Activated CD4-positive, alpha-beta memory T cell treated with anti-CD3 and anti-CD28 coated beads, Interleukin-2, amount 10 ng/mL, durations not matched to agents 7 days and 5 days (primary cell): ENCODE results near the gene DYRK3. TPM values are rescaled to one million over a fixed set of nuclear protein-coding genes. Genes with fewer than 3 reads are reported as not detected.

ENCODE experiments used
- CTCF ChIA-PET: fragments of 350-600 bp; sonication (Branson Sonifier 250); formaldehyde crosslinking; loops from one replicate; lab custom pipeline; 2021; ENCODE audit warnings: antibody characterized with exemption, inconsistent platforms; lab: Charles Lee
- POLR2A ChIA-PET: fragments of 350-600 bp; sonication (Branson Sonifier 250); formaldehyde crosslinking; loops from one replicate; lab custom pipeline; 2021; ENCODE audit warnings: antibody characterized with exemption; lab: Charles Lee
- DNase-seq: peaks from one replicate; pipeline ENCODE4 v3.0.0-alpha.2; 2020
- H3K27ac Mint-ChIP-seq: one replicate; pipeline ENCODE4 v1.8.0; 2021; ENCODE audit warnings: mild to moderate bottlenecking, mixed read lengths
- H3K27me3 Mint-ChIP-seq: one replicate; pipeline ENCODE4 v1.8.0; 2021; ENCODE audit warnings: mixed read lengths
- H3K36me3 Mint-ChIP-seq: one replicate; pipeline ENCODE4 v1.8.0; 2021; ENCODE audit warnings: low read depth, mixed read lengths
- H3K4me1 Mint-ChIP-seq: one replicate; pipeline ENCODE4 v1.8.0; 2021; ENCODE audit warnings: mixed read lengths
- H3K4me3 Mint-ChIP-seq: one replicate; pipeline ENCODE4 v1.8.0; 2021; ENCODE audit warnings: mild to moderate bottlenecking, mixed read lengths
- H3K9me3 Mint-ChIP-seq: one replicate; pipeline ENCODE4 v1.8.0; 2021; ENCODE audit warnings: mixed read lengths
- total RNA-seq, 2 experiments: library from RNA; stranded (reverse); gene quantifications; one replicate each; pipeline ENCODE4 v1.2.3, GENCODE V29; 2021

The DYRK3 gene
- total RNA-seq, 2 experiments from 2014 or later = 8.8 to 9.2 TPM

DNA sequence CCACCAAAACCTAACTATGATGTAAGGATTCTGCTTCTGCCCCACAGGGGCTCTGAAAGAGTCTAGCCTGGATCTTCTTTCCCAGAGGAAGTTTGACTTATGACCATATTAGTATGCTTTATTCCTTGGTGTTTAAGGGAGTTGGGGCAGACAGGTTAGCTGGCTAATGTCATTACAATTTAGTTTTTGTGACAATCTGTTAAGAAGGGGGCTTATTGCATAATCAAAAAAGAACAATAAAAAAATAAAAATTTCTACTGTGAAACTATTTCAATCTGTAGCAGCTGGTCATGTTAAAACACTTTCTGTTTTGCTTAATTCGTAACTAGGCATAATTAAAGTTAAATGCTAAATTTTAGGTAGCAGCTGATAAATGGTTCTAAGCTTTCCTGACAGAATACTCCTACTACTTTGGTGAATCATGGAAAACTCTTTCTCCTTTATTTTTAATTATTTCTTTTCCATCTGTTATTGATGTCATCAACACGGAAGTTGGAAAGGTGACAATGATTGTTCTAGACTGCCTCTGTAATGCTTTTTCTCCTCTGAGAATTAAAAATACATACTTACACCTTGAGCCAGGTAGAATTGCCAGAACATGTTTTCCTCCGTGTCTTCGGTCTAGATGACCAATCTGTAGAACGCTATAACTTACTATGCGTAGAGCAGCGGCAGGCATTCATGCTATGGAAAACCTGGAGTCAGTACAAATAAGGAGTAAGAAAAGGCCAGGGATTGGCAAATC, 18.6 kb downstream of the DYRK3 start:
- H3K9me3 Mint-ChIP-seq = no peaks in the 10 kb centered on the region
- peaks cover 6% of the 10 kb centered on the region for H3K4me1 Mint-ChIP-seq
- peaks cover 21% of the 10 kb centered on the region for H3K36me3 Mint-ChIP-seq
- H3K4me3 Mint-ChIP-seq = no peak overlapping the region
- no peak overlapping the region for H3K27ac Mint-ChIP-seq
- H3K27me3 Mint-ChIP-seq = peaks cover 12% of the 10 kb centered on the region
- ChIA-PET CTCF (interaction anchor here (1.9 to 4.5 kb wide), 3 partner anchors 10 to 19 kb away, joined by 12 to 20 read pairs (median 16); partner anchors contain the start of gene DYRK3), POLR2A (no interaction called here)
- no peak for DNase-seq

- H3K4me3 Mint-ChIP-seq = no peak overlapping the region
- ChIA-PET CTCF (interaction anchor here (1.2 to 4.5 kb wide), 4 partner anchors 9 to 183 kb away, joined by 3 to 20 read pairs (median 12); partner anchors contain the start of gene DYRK3), POLR2A (no interaction called here)
- H3K4me1 Mint-ChIP-seq = peaks cover 2% of the 10 kb centered on the region
- peaks cover 14% of the 10 kb centered on the region for H3K36me3 Mint-ChIP-seq
- H3K27ac Mint-ChIP-seq = no peak overlapping the region
- no peak for DNase-seq
- H3K9me3 Mint-ChIP-seq = no peaks in the 10 kb centered on the region
- peaks cover 12% of the 10 kb centered on the region for H3K27me3 Mint-ChIP-seq
These were observed 19.5 kb downstream of the DYRK3 start for GRCh38 chr1:206654828-206655227.

DNA sequence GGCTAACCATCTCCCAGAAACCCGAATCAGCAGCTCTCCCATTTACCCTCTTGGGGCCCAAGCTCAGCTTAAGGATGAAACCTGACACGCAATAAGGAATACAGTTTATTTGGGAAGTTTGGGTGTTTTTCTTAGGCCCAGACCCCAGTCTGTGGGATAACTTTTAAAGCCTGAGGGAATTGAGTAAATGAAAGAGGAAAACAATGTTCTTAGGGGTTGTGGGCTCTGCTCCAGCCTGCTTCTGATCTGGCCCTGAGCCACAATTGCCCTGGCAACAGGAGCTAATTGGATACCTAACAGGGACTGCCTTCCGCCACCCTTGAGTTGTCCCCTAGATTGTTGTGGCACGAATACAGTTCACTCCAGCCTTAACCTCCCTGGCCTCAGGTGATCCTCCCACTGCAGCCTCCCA, 20.1 kb downstream of the DYRK3 start:
- POLR2A ChIA-PET = no interaction called here
- no peaks in the 10 kb centered on the region for H3K9me3 Mint-ChIP-seq
- H3K4me3 Mint-ChIP-seq = no peak overlapping the region

GRCh38 chr1:206656936-206657335, 21.6 kb downstream of the DYRK3 start:
- H3K27ac Mint-ChIP-seq = no peak overlapping the region
- no peak overlapping the region for H3K4me3 Mint-ChIP-seq
- no peaks in the 10 kb centered on the region for H3K9me3 Mint-ChIP-seq
- no peak for DNase-seq
- CTCF ChIA-PET = interaction anchor here (1.2 to 4.5 kb wide), 6 partner anchors 7 to 32 kb away, joined by 3 to 26 read pairs (median 18); partner anchors contain the start of gene DYRK3
- H3K27me3 Mint-ChIP-seq = peaks cover 17% of the 10 kb centered on the region
- POLR2A ChIA-PET = no interaction called here
- peaks cover 2% of the 10 kb centered on the region for H3K4me1 Mint-ChIP-seq
- H3K36me3 Mint-ChIP-seq = peaks cover 6% of the 10 kb centered on the region

More for the DNA sequence above, 20.1 kb downstream of the DYRK3 start:
- no peak for DNase-seq
- CTCF ChIA-PET = interaction anchor here (0.6 to 4.5 kb wide), 7 partner anchors 9 to 184 kb away, joined by 3 to 20 read pairs (median 7); partner anchors contain the start of genes DYRK3 and EIF2D
- Mint-ChIP-seq H3K27ac (no peak overlapping the region), H3K4me1 (peaks cover 2% of the 10 kb centered on the region), H3K36me3 (peaks cover 13% of the 10 kb centered on the region), H3K27me3 (peaks cover 12% of the 10 kb centered on the region)

GRCh38 chr1:206657751-206658150, 22.4 kb downstream of the DYRK3 start:
- CTCF ChIA-PET = interaction anchor here (0.8 to 11.7 kb wide), 12 partner anchors 9 to 152 kb away, joined by 3 to 250 read pairs (median 6); partner anchors contain the start of genes DYRK3, EIF2D and MAPKAPK2
- Mint-ChIP-seq H3K4me1 (peaks cover 8% of the 10 kb centered on the region), H3K27me3 (peaks cover 20% of the 10 kb centered on the region), H3K36me3 (peaks cover under 1% of the 10 kb centered on the region), H3K27ac (no peak overlapping the region), H3K4me3 (no peak overlapping the region), H3K9me3 (no peaks in the 10 kb centered on the region)
- no peak for DNase-seq
- POLR2A ChIA-PET = interaction anchor here (1.1 kb wide), 1 partner anchor 22 kb away, joined by 4 read pairs; the partner anchor contains the start of gene DYRK3

GRCh38 chr1:206658264-206658980, 23.1 kb downstream of the DYRK3 start:
- peaks cover 14% of the 10 kb centered on the region for H3K4me1 Mint-ChIP-seq
- ChIA-PET POLR2A (interaction anchor here (1.1 to 1.3 kb wide), 2 partner anchors 23 to 30 kb away, joined by 3 to 4 read pairs; partner anchors contain the start of gene DYRK3), CTCF (interaction anchor here (0.8 to 11.7 kb wide), 14 partner anchors 9 to 277 kb away, joined by 3 to 250 read pairs (median 6); partner anchors contain the start of genes DYRK3, EIF2D and MAPKAPK2)
- H3K4me3 Mint-ChIP-seq = no peak overlapping the region
- no peaks in the 10 kb centered on the region for H3K9me3 Mint-ChIP-seq
- peaks cover 25% of the 10 kb centered on the region for H3K27me3 Mint-ChIP-seq
- peak; percentile 63 for DNase-seq
- no peak overlapping the region for H3K27ac Mint-ChIP-seq
- no peaks in the 10 kb centered on the region for H3K36me3 Mint-ChIP-seq

- ChIA-PET CTCF (interaction anchor here (1.2 to 11.7 kb wide), 11 partner anchors 9 to 276 kb away, joined by 3 to 250 read pairs (median 7); partner anchors contain the start of genes DYRK3, EIF2D and MAPKAPK2), POLR2A (interaction anchor here (1.3 kb wide), 1 partner anchor 29 kb away, joined by 3 read pairs; no protein-coding TSS in a partner anchor)
- Mint-ChIP-seq H3K4me3 (no peak overlapping the region), H3K4me1 (peaks cover 17% of the 10 kb centered on the region), H3K27me3 (peaks cover 26% of the 10 kb centered on the region), H3K36me3 (no peaks in the 10 kb centered on the region), H3K27ac (no peak overlapping the region), H3K9me3 (no peaks in the 10 kb centered on the region)
- DNase-seq = no peak
These were observed 23.6 kb downstream of the DYRK3 start for GRCh38 chr1:206658981-206659273.

DNA sequence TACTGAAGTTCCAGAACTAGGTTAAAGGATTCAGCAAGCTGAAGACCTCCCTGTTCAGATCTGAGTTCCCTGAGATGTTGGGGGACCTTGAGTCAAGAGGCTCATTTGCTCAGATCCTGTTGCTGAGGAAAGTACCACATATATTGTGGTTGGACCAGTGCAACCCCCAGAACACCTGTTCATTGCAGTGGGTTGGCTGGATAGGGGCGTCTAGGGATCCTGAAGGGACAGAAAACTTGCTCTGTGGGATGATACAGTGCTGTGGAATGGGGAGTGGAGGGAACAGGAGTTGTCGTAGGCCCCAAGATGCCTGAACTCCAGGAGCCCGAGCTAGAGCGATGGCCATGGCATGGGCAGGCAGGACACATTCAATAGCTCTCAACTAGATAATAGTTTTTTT, 24.8 kb downstream of the DYRK3 start:
- DNase-seq = no peak
- POLR2A ChIA-PET = no interaction called here
- Mint-ChIP-seq H3K27me3 (peaks cover 31% of the 10 kb centered on the region), H3K27ac (no peak overlapping the region), H3K9me3 (no peaks in the 10 kb centered on the region), H3K4me1 (peaks cover 19% of the 10 kb centered on the region), H3K4me3 (no peak overlapping the region), H3K36me3 (no peaks in the 10 kb centered on the region)
- CTCF ChIA-PET = interaction anchor here (0.6 to 11.7 kb wide), 9 partner anchors 8 to 157 kb away, joined by 3 to 250 read pairs (median 20); partner anchors contain the start of genes DYRK3 and EIF2D

GRCh38 chr1:206661161-206661820, 26.0 kb downstream of the DYRK3 start:
- POLR2A ChIA-PET = interaction anchor here (4.4 kb wide), 1 partner anchor 26 kb away, joined by 33 read pairs; the partner anchor contains the start of gene DYRK3
- CTCF ChIA-PET = interaction anchor here (0.7 to 11.7 kb wide), 6 partner anchors 14 to 182 kb away, joined by 3 to 250 read pairs (median 43); partner anchors contain the start of gene DYRK3
- Mint-ChIP-seq H3K9me3 (no peaks in the 10 kb centered on the region), H3K27ac (no peak overlapping the region), H3K4me3 (no peak overlapping the region), H3K4me1 (peaks cover 19% of the 10 kb centered on the region), H3K36me3 (no peaks in the 10 kb centered on the region), H3K27me3 (peaks cover 38% of the 10 kb centered on the region)
- DNase-seq = no peak

DNA sequence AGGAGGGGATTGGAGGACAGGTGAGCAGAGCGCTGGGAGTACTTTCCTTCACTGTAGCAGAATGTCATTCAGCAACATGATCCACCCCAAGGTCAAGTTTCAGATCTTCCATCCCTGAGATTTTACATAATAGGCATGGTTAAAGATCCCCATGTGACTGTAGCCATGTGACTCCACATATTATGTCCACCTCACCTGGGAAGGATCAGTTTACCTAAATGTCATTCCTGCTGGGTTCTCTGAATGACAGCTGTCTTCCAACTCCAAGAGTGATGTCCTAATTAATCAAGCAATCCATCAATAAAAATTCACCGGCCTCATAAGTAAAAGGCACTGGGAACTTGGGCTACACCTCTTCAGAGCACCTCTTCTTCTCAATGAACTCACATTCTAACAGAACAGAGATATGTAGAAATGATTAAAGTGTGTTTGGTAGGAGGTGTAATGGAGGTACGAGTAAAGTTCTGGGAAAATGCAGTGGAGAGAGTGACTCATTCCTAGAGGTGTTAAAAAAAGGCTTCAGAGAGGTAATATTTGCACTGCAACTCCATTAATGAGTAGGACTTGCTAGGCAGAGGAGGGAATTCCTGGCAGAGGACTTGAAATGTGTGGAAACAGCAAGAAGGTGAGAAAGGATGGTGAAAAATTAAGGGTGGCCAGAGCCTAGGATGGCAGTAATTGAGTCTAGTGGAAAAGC, 27.2 kb downstream of the DYRK3 start:
- peaks cover 37% of the 10 kb centered on the region for H3K27me3 Mint-ChIP-seq
- no peaks in the 10 kb centered on the region for H3K36me3 Mint-ChIP-seq
- H3K4me1 Mint-ChIP-seq = peaks cover 19% of the 10 kb centered on the region
- H3K4me3 Mint-ChIP-seq = no peak overlapping the region
- ChIA-PET POLR2A (interaction anchor here (1.5 to 4.4 kb wide), 2 partner anchors 22 to 28 kb away, joined by 4 to 33 read pairs; partner anchors contain the start of genes DYRK3 and MAPKAPK2), CTCF (interaction anchor here (0.7 to 11.7 kb wide), 29 partner anchors 10 to 321 kb away, joined by 3 to 250 read pairs (median 9); partner anchors contain the start of genes DYRK3 and EIF2D)
- no peak for DNase-seq
- no peaks in the 10 kb centered on the region for H3K9me3 Mint-ChIP-seq
- no peak overlapping the region for H3K27ac Mint-ChIP-seq

DNA sequence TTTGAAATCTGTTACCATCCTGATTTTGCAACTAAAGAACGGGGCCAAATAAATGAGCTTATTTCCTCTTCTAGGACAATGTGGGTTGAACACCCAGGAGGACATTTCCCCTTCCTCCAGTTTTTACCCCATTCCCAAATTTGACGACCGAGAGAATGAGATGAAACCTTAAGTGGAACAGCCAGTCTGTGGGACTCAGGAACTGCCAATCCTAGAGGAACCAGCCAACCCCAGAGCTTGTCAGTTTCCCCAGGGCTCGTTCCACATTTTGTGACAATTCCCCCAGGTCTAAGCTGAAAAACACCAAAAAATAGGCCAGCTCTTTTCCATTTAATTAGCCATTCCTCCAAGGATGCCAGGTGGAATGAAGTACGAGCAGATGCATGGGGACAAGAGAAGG, 28.0 kb downstream of the DYRK3 start:
- POLR2A ChIA-PET = interaction anchor here (1.2 to 4.4 kb wide), 5 partner anchors 21 to 173 kb away, joined by 4 to 33 read pairs (median 6); partner anchors contain the start of genes DYRK3 and MAPKAPK2
- Mint-ChIP-seq H3K27ac (no peak overlapping the region), H3K4me1 (peaks cover 26% of the 10 kb centered on the region), H3K4me3 (no peak overlapping the region), H3K36me3 (no peaks in the 10 kb centered on the region), H3K27me3 (peaks cover 30% of the 10 kb centered on the region), H3K9me3 (no peaks in the 10 kb centered on the region)
- no peak for DNase-seq
- CTCF ChIA-PET = interaction anchor here (0.7 to 11.7 kb wide), 54 partner anchors 8 to 320 kb away, joined by 3 to 250 read pairs (median 6); partner anchors contain the start of genes DYRK3, EIF2D and IKBKE
